Brain microvascular endothelial cell (primary cell): ENCODE results near the gene P2RY13.

ENCODE experiments used
- DNase-seq: peaks from one replicate; pipeline ENCODE4 v3.0.0-alpha.2; 2020
- H3K27ac ChIP-seq: fragments of 250-450 bp; sonication (Bioruptor Pico); 2 replicates; pipeline ENCODE4 v1.5.1; 2020; ENCODE audit warnings: mild to moderate bottlenecking, moderate library complexity
- H3K27me3 ChIP-seq: fragments of 250-450 bp; sonication (Bioruptor Pico); replicated peaks from 2 replicates; pipeline ENCODE4 v1.5.1; 2020; ENCODE audit warnings: mild to moderate bottlenecking
- H3K36me3 ChIP-seq: fragments of 250-450 bp; sonication (Bioruptor Pico); replicated peaks from 2 replicates; pipeline ENCODE4 v1.5.1; 2020; ENCODE audit warnings: mild to moderate bottlenecking
- H3K4me3 ChIP-seq: 2 replicates; pipeline ENCODE4 v1.5.1; 2011; ENCODE audit warnings: low read depth, mild to moderate bottlenecking, control low read depth, low read length, moderate library complexity
- CTCF ChIP-seq: IDR thresholded peaks from 2 replicates; pipeline ENCODE4 v1.5.1; 2011; ENCODE audit warnings: low read depth, mild to moderate bottlenecking, moderate library complexity, low read length, control low read depth, inconsistent platforms; ENCODE audit errors: missing control alignments
- in situ Hi-C: cut with HindIII; loops from 2 replicates; pipeline ENCODE4 v1.10.0; 2017; ENCODE audit warnings: low sequenced_read_pairs, low pct_ligation_motif_present

The P2RY13 gene

GRCh38 chr3:151281671-151282324 is 47.6 kb downstream of the P2RY13 start:
- Histone ChIP-seq H3K27ac (peak overlapping the region; percentile 95), H3K4me3 (no peak overlapping the region), H3K27me3 (no peaks in the 10 kb centered on the region), H3K36me3 (no peaks in the 10 kb centered on the region)
- in situ Hi-C loops, result no loop called here
- peak; percentile 92 for DNase-seq
- no peak for TF ChIP-seq CTCF

GRCh38 chr3:151278230-151278629 is 51.1 kb downstream of the P2RY13 start, which contains the start of gene P2RY14:
TSS of gene P2RY14 (minus strand) at chr3:151278542. CDS start at chr3:151214316, 64,226 bp downstream.
- Histone ChIP-seq H3K36me3 (no peaks in the 10 kb centered on the region), H3K27me3 (no peaks in the 10 kb centered on the region), H3K4me3 (no peak within 1 kb of the TSS), H3K27ac (no peak within 1 kb of the TSS)
- no peak for TF ChIP-seq CTCF
- in situ Hi-C loops, result no loop called here
- no peak for DNase-seq

- no peak overlapping the region for H3K4me3 ChIP-seq
Observed at GRCh38 chr3:151276687-151277042, 52.7 kb downstream of the P2RY13 start.

More at GRCh38 chr3:151276687-151277042, 52.7 kb downstream of the P2RY13 start:
- in situ Hi-C loops, result no loop called here
- no peak for TF ChIP-seq CTCF
- no peaks in the 10 kb centered on the region for H3K36me3 ChIP-seq
- H3K27ac ChIP-seq, result no peak overlapping the region
- no peaks in the 10 kb centered on the region for H3K27me3 ChIP-seq
- DNase-seq, result no peak
